ENCODE measurements around the gene MYCN.

GRCh38 chr2:15956230-15956629, 15.9 kb downstream of the MYCN start:
- no peak for TF ChIP-seq MEF2A (IDR thresholded peaks at IDR 0.05; ENCODE audit: borderline replicate concordance, low read depth)
- no peak for TF ChIP-seq CTCF (IDR thresholded peaks at IDR 0.05)
- TF ChIP-seq YY1 (IDR thresholded peaks at IDR 0.05; ENCODE audit: low read depth): no peak
- no peak for TF ChIP-seq TCF12 (IDR thresholded peaks at IDR 0.05)
- no peak for TF ChIP-seq CHD2 (IDR thresholded peaks at IDR 0.05; ENCODE audit: low read length, partially characterized antibody)
- TF ChIP-seq ELF1 (IDR thresholded peaks at IDR 0.05): no peak
- no peak for TF ChIP-seq RAD21 (IDR thresholded peaks at IDR 0.05; ENCODE audit: low read length)
- TF ChIP-seq ZBTB33 (IDR thresholded peaks at IDR 0.05; ENCODE audit: borderline replicate concordance, low read depth): no peak
